ENCODE measurements around the gene REG3A. TPM values are rescaled to one million over a fixed set of nuclear protein-coding genes. Genes with fewer than 3 reads are reported as not detected.

The REG3A gene
- total RNA-seq, result not detected in 2 replicates

DNA sequence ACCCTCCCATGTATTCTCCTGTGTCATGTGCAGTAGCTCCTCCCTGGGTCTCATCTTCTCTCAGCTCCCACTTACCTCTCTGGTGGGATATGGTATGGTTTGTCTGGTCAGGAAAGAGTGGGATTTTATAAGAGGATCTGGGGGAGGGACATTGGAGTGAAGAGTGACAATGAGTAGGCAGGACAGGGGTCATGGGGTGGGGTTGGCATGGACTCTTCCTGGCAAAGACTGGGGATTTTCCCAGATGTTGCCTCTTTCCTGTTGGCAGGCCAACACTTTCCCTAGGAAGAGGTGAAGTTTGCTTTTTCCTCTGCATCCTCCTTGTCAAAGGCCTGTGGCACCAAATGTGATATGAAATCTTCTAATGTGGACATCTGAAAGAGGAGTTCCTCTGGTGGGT, at the start of gene REG3A:
REG3A (minus strand) TSS at position 101 of the 400 bp plus-strand sequence. CDS start 348 bp downstream, outside the sequence.
- intact Hi-C loops (cut with micrococcal nuclease), result no loop called here

DNA sequence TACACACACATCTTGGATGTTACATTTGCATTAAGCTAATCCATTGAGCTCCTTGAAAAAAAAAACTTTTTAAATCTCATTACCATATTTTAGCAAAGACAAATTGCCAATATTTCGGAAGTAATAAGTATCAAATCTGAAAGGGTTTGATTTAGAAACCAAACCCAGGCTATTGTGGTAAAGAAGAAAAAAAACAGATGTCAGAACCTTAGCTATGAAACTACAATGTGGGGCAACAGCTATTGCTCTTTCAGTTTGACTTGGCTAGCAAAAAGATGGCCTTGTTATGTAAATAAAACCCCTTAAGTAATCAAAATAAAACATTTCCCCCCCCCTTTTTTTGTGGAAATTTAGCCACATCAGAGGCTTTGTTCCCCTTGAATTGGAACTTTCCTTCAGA, 41.2 kb upstream of the REG3A start:
- intact Hi-C loops (cut with micrococcal nuclease), result no loop called here

DNA sequence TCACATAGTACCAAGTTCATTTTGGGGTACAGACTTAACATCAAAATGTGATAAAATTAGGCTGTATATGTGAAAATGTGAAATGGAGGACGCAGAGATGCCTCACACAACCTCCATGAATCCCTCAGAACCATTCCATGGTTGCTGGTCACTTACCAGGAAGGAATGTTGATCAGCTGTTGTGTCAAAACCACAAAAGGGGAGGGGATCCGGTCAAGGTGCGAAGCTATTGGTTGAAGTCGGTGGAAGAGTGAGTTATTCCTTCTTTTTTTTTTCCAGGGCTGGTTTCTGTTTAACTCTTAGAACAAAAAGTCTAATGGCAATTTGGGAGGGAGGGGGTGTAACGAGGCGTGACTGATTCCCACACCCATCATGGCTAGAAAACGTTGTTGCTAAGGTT, 32.3 kb upstream of the REG3A start:
- intact Hi-C loops (cut with micrococcal nuclease), result no loop called here

DNA sequence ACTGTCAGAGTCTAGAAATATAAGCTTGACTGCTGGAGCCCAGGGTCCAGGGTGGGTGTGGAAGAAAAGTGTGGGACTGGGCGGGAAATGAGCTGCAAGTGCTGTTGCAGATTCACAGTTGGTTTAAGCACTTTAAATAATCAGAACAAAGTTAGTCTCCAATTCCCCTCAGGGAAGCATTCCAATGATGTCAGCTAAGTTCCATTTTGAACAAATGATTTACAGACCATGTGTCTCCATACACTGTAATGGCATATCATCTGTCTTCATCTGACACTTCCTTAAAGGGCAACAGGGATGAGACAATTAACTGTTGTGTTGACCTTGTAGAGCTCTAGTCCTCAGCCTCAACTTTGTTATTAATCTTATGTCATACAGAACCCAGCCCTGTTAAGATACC, 31.5 kb upstream of the REG3A start:
- intact Hi-C loops (cut with micrococcal nuclease), result no loop called here

DNA sequence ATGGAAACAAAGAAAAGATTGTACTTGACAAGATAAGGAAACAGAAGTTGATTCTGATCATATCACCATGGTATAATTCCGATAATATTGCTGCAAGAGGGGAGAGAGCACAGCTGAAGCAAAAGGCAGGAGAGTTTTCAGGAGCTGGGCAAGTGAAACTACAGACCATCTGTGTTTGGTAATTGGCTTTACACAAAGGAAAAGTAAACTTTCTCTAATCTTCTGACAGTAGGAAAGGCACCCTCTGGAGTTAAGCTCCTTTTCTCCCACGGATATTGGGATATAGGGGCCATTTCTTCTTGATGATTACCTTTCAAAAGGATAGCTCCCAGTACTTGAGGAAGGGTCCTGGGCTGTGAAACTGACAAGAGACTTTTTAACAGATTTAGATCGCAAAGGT, 29.9 kb upstream of the REG3A start:
- intact Hi-C loops (cut with micrococcal nuclease), result no loop called here

DNA sequence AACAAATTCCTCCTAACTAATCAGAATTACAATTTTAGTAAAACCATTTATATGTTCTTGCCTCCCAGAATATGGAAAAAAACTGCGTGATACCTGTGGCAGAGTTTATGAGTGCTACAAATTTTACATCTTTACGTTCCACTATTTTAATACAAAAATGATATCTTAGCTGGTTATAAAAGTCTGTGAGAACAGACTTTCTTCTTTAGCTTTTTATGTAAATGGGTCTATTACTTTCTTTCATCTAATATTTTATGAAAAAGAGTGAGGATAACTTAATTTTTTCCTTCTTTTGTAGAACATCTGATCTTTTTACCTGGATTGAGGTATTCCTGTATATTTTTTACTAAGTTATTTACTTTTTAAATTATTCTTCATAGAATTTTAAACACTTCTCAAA, 22.1 kb upstream of the REG3A start:
- intact Hi-C loops (cut with micrococcal nuclease), result no loop called here

DNA sequence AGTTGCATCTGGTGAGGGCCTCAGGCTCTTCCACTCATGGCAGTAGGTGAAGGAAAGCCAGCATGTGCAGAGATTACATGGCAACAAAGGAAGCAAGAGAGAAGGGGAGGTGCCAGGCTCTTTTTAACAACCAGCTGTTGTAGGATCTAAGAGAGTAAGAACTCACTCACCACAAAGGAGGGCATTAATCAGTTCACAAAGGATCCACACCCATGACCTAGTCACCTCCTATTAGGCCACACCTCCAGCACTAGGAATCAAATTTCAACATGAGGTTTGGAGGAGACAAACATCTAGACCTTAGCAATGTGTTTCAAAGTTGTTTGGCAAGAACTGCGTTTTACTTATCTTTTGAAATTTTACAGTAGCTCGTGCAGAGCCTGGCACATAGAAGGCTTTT, 20.5 kb upstream of the REG3A start:
- intact Hi-C loops (cut with micrococcal nuclease), result no loop called here

DNA sequence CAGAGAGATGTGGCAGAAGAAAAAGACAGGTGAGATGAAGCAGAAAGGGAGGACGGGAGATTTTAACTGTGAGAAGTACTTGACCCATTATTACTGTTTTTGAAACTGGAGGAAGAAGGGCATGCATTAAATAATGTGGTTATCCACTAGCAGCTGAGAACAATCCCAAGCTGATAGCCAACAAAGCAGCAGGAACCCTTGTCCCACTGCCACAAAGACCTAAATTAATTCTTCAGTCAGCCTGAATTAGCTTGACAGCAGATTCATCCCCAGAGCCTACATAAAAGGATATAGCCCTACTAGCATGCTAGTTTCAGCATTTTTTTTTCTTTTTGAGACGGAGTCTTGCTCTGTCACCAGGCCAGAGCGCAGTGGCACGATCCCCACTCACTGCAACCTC, 19.5 kb upstream of the REG3A start:
- intact Hi-C loops (cut with micrococcal nuclease), result no loop called here

DNA sequence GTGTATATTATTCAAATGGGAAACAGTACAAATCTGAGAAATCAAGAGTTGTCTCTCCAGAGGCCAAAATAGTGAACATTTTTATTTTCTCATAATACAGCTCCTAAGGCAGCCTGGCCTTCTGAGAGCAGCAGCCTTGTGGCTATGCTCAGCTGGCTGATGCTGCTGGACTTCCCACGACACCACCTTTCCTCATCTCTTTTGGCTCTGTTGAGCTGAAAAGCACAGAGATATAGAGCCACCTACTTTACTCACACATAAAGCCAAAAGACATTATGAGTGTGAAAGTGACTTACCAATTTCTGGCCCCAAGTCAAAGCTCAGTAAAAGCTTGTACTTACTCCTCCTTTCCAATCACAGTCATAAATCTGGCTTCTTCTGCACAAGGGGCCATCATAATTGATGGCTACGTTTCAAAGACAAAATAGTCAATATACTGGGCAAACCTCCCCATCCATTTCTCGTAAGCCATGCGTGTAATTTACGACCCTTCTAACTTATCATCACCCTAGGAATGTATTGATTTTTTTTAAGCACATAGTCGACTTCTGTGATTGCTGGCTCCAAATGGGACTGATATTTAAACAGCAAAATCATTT, 18.6 kb upstream of the REG3A start:
- intact Hi-C loops (cut with micrococcal nuclease), result no loop called here

DNA sequence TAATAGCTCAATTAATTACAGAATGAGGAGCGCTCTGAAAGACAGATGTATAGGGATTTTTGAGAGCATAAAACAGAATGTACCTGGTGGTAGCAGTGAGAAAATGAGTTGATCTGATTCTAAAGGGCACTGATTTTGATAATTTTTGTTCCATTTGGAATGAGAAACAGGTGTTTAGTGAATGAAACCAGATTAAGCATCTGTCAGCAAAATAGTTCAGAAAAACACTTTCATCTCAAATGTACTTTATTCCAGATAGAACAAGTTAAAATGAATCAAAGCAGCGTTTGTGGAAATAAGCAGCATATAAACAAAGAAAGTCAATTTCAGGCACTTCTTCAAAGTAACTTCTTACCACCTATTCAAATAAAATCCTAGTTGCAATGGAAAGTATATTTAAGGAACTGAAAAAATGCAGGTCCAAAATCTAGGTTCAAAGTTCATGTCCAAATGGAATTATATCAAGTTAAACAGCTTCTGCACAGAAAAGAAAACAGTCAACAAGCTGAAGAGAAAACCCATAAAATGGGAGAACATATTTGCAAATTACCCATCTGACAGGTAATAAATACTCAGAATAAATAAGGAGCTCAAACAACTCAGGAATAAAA, 11.9 kb upstream of the REG3A start:
- intact Hi-C loops (cut with micrococcal nuclease), result no loop called here

DNA sequence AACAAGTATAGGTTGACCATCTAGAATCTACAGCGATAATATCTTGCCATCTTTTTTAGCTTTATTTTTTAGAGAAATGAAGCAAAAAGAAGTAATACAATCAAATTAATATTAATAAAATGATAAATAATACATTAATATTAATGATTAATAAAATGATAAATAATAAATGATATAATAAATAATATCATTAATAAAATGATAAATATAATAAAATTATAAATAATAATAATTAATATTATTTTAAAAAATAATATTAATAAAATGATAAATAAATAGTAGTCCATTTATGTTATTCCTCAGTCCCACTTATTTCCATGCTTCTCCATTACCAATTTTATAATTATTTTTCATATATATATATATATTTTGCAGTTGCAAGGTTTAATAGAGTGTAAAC, 3.2 kb upstream of the REG3A start:
- intact Hi-C loops (cut with micrococcal nuclease), result no loop called here

DNA sequence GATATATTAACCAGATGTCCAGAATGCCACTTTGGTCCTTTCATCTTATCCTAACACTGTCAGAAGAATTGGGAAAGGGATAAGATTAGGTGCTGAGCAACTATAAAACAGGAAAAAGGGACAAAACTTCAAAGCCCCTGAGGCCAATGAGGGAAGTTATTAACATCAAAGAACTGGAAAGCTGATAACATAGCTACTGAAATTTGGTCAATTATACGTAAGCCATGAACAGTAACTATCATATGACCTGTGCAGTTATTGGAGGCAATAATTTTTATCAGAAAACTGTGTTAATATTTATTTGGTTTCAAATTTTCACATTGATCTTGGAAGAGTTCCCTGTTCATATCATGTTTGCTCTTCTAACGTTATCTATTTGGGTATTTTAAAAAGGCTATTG, 2.6 kb upstream of the REG3A start:
- intact Hi-C loops (cut with micrococcal nuclease), result no loop called here

DNA sequence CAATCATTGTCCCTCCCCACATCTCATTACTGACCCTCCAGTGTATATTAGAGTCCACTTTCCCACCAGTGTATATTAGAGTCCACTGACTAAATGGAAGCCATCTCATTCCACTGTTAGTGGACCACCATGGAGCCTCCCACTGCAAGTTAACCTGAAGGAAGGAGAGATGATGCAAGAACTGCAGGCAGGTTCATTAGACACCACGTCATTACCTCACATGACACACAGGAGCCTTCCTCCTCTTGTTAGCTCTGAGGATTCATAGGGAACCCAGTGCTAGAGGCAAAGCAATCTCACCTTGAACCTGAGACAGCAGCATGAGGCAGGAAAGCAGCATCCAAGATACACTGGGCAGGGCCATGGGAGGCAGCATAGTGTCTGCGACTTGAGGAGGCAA, 523 bp downstream of the REG3A start:
- intact Hi-C loops (cut with micrococcal nuclease), result no loop called here

DNA sequence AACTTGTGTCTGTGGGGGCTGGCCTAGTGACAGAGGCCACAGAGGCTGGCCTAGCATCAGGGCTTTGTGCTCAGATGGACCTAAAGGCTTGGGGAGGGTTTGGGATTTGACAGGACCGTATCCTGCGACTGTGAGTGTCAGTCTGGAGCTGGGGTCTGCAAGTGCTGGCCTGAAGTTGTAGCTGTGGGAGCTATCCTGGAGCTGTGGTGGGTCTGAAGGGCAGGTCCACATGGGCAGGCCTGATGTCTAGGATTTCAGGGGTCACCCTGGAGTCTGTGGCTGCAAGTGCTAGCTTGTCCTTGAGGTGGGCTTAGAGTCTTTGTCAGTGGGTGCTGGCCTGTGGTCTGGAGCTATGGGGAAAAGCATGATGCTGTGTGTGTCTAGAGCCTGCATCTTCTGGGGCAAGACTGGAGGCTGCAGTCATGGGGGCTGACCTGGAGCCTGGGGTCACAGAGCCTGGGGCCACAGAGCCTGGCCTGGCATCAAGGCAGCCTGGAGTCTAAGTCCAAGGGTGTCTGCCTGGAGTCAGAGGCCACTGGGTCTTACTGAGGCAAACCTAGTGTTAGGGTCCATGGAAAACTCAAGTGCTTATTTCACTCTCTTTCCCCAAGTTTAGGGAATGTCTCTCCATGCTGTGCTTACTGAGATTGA, 3.6 kb downstream of the REG3A start:
- intact Hi-C loops (cut with micrococcal nuclease), result no loop called here

DNA sequence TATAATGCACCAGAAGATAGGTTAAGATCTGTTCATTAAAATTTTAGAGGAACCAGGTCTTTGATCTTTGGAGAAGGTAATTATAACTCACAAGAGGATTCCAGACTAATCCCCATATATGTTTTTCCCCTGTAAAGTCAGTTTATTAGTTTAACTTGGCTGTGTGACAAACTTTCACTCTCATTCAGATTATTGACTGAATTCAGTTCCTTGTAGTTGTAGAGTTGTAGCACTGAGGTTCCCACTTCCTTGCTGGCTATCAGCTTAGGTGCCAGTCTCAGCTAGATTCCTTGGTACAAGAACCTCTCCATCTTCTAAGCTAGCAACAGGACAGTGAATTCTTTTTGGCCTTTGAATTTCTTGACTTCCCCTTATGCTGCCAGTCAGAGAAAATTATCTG, 20.1 kb downstream of the REG3A start:
- intact Hi-C loops (cut with micrococcal nuclease), result no loop called here

DNA sequence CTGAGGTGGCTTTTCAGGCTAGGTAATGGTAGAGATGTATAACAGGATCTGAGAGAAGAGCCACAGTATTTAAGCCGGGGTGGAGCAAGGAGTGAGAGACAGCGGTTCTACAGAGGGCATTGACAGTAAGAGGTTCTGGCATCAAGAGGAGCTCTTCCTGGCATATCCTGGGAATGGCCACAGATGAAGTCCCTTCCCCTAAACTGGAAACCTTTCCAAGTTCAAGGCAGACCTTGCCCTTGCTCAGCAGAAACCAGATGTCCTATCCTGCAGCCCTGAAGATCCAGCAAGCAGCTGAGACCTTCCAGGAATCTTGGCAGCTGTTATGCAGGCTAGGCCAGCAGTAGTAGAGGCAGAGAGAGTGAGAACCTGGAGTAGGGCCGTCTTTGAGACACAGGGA, 21.2 kb downstream of the REG3A start:
- intact Hi-C loops (cut with micrococcal nuclease), result no loop called here

DNA sequence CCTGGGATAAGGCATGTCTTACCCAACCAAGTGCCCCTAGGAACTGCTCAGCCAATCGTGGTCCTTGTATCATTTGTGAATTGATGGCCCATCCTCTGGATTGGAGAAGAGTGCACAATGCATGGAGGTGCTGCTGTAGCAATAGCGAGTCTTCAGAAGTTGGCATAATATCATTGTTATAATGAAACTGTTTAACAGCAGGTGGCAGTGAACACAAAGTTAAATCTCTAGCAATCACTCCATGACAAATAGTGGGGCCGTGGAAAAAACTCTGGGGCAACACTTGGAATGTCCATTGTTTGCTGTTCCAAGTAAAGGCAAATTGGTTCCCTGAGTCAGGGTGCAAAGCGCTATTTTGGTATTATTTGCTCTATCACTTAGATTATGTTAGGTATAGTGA, 27.9 kb downstream of the REG3A start:
- intact Hi-C loops (cut with micrococcal nuclease), result no loop called here

DNA sequence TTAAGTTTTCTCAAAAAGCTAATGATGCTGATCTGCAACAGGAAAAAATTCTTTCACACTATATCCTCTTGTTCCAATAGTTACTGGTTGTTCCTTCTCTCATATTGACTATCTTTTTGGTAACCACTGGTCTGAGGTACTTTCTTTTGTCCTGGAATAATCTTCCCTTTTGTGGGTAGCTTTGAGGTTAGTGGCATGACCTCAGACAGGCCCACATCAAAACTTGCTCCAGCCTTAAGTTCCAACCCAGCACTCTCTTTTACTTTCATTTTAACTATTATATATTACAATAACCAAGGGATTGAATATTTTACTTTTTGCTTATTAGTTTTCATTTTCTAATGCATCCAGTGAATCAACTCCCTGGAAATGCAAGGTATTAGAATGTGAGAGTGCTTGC, 29.7 kb downstream of the REG3A start:
- intact Hi-C loops (cut with micrococcal nuclease), result no loop called here

DNA sequence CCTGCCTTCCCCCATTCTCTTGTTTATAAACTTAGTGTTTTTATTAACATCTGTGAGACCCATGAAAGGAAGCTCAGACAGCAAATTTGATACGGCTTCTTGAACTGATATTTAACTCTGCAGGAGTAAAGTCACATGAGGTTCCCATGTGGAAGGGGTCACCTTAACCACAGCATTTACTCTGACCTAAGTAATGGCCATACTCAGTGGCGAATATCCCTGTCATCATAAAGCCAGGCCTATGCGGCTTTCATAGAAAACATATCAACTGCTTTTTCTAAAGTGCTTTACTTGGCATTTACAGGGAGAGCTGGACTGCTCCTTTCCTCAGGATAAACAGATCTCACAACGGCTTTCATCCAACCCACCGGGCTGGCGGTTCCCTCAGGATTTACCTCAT, 30.3 kb downstream of the REG3A start:
- intact Hi-C loops (cut with micrococcal nuclease), result no loop called here

DNA sequence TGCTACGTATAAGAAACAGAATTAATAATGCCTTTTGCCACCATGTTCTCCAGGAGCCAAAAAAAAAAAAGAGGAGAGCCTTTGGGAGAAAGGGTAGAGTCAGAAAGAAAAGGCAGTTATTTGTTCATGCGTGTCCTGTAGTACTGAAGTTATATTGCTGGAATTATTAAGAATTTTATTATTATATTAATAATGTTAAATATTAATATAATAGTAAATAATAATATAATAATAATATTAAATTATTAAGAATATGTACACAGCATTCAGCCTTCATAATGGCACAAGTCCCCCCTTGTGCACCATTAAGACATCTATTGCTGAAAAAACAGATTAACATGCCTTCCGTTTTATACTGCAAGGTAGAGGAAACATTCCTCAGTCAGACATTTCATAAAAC, 31.1 kb downstream of the REG3A start:
- intact Hi-C loops (cut with micrococcal nuclease), result no loop called here

DNA sequence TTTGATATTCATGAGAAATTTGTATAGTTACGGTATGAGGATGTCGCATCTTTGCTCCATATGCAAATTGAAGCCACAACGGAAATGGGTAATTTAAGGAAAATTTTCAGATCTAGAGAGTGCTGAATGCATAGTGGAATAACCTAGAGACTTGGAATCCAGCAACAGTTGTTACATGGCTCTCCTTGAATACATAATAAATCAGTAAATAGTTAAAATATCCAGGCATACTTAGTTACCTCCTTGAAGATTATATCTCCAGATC, 33.9 kb downstream of the REG3A start:
- intact Hi-C loops (cut with micrococcal nuclease), result no loop called here

DNA sequence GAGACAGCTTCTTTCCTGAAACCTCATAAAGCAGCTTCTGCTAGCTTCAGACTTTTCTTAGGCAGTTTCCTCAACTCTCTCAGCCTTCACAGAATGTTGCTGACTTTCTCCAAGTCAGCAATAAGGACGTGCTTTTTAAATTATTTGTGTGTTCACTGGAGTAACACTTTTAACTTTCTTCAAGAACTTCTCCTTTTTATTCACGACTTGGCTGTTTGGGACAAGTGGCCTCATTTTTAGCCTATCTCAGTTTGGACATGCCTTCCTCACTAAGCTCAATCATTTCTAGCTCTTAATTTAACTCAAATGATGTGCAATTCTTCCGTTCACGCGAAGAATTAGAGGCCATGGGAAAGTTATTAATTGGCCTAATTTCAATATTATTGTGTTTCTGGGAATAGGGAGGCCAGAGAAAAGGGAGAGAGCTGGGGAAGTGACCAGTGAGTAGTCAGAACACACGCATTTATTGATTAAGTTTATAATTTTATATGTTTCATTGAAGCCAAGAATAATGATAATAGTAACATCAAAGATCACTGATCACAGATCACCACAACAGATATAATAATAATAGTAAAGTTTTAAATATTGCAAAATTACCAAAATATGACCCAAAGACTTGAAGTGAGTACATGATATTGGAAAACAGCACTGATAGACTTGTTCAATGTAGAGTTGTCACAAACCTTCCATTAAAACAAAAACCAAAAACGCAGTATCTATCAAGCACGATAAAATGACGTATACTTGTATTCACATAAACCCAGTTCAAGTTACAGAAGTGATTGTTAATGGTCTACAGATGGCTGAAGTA, 34.4 kb downstream of the REG3A start:
- intact Hi-C loops (cut with micrococcal nuclease), result no loop called here

DNA sequence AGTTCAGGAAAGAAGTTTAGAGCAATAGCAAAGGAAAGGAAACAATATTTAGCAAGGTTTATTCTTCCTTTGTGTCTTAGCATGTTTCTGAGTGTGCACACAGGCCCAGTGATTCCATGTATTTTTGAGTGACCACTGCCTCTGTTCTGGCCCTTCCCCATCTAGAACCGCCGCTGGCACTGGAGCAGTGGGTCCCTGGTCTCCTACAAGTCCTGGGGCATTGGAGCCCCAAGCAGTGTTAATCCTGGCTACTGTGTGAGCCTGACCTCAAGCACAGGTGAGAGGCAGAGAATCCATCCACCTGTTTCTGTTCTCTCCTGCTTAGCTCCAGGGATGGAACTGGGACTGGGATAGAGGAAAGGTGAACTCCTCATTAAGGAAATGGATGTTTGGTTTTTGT, 36.9 kb downstream of the REG3A start:
- intact Hi-C loops (cut with micrococcal nuclease), result no loop called here

All from T-helper 1 cell treated with Interleukin-12 subunit alpha and Interleukin-12 subunit beta and Interleukin-4 antibody, amounts not matched to agents 30 ng/mL and 1 ng/mL, for 36 hours (primary cell).